Measurements from ENCODE around the gene NPS. TPM values are rescaled to one million over a fixed set of nuclear protein-coding genes. Genes with fewer than 3 reads are reported as not detected.

NPS gene
- polyA plus RNA-seq, 1 experiment = not detected

GRCh38 chr10:127527891-127528290 lies 21.2 kb upstream of the NPS start:
- Histone ChIP-seq H3K4me3 (ENCODE audit: low read depth, low read length) (no peak overlapping the region), H3K27me3 (ENCODE audit: control insufficient read depth, insufficient read depth, low read length) (no peaks in the 10 kb centered on the region), H3K9me3 (ENCODE audit: control insufficient read depth, insufficient read depth, low read length) (peaks cover 7% of the 10 kb centered on the region), H3K27ac (ENCODE audit: low read depth, low read length) (no peak overlapping the region)
- ChIA-PET CTCF (interaction anchor here (0.6 kb wide), 1 partner anchor 493 kb away, joined by 4 read pairs; no protein-coding TSS in a partner anchor), POLR2A (no interaction called here)
- TF ChIP-seq CTCF (IDR thresholded peaks at IDR 0.05; ENCODE audit: low read depth, low read length) = no peak
- no peak for DNase-seq (ENCODE audit: low read depth, low spot score)

GRCh38 chr10:127532193-127532592 lies 16.9 kb upstream of the NPS start:
- CTCF ChIA-PET = no interaction called here

GRCh38 chr10:127532659-127533058 lies 16.4 kb upstream of the NPS start:
- POLR2A ChIA-PET = no interaction called here
- CTCF ChIA-PET = no interaction called here
- DNase-seq (ENCODE audit: low read depth, low spot score) = no peak
- Histone ChIP-seq H3K27ac (ENCODE audit: low read depth, low read length) (no peak overlapping the region), H3K9me3 (ENCODE audit: control insufficient read depth, insufficient read depth, low read length) (peaks cover 15% of the 10 kb centered on the region), H3K27me3 (ENCODE audit: control insufficient read depth, insufficient read depth, low read length) (no peaks in the 10 kb centered on the region), H3K4me3 (ENCODE audit: low read depth, low read length) (no peak overlapping the region)
- no peak for TF ChIP-seq CTCF (IDR thresholded peaks at IDR 0.05; ENCODE audit: low read depth, low read length)

More at GRCh38 chr10:127532193-127532592, 16.9 kb upstream of the NPS start:
- no peak for TF ChIP-seq CTCF (IDR thresholded peaks at IDR 0.05; ENCODE audit: low read depth, low read length)
- Histone ChIP-seq H3K4me3 (ENCODE audit: low read depth, low read length) (no peak overlapping the region), H3K9me3 (ENCODE audit: control insufficient read depth, insufficient read depth, low read length) (peaks cover 11% of the 10 kb centered on the region), H3K27me3 (ENCODE audit: control insufficient read depth, insufficient read depth, low read length) (no peaks in the 10 kb centered on the region), H3K27ac (ENCODE audit: low read depth, low read length) (no peak overlapping the region)
- POLR2A ChIA-PET = no interaction called here
- no peak for DNase-seq (ENCODE audit: low read depth, low spot score)

GRCh38 chr10:127534074-127534473 lies 15.0 kb upstream of the NPS start:
- TF ChIP-seq CTCF (IDR thresholded peaks at IDR 0.05; ENCODE audit: low read depth, low read length) = no peak
- H3K4me3 ChIP-seq (ENCODE audit: low read depth, low read length) = no peak overlapping the region
- CTCF ChIA-PET = no interaction called here
- no peak overlapping the region for H3K27ac ChIP-seq (ENCODE audit: low read depth, low read length)
- POLR2A ChIA-PET = no interaction called here
- H3K9me3 ChIP-seq (ENCODE audit: control insufficient read depth, insufficient read depth, low read length) = peaks cover 26% of the 10 kb centered on the region
- no peak for DNase-seq (ENCODE audit: low read depth, low spot score)
- H3K27me3 ChIP-seq (ENCODE audit: control insufficient read depth, insufficient read depth, low read length) = no peaks in the 10 kb centered on the region

GRCh38 chr10:127534496-127534895 lies 14.6 kb upstream of the NPS start:
- Histone ChIP-seq H3K27me3 (ENCODE audit: control insufficient read depth, insufficient read depth, low read length) (no peaks in the 10 kb centered on the region), H3K4me3 (ENCODE audit: low read depth, low read length) (no peak overlapping the region), H3K27ac (ENCODE audit: low read depth, low read length) (no peak overlapping the region), H3K9me3 (ENCODE audit: control insufficient read depth, insufficient read depth, low read length) (peaks cover 26% of the 10 kb centered on the region)
- no peak for DNase-seq (ENCODE audit: low read depth, low spot score)
- ChIA-PET POLR2A (no interaction called here), CTCF (no interaction called here)
- no peak for TF ChIP-seq CTCF (IDR thresholded peaks at IDR 0.05; ENCODE audit: low read depth, low read length)

Measured in AG04450 (cell line).